GM18861 (cell line): ENCODE measurements around the gene CFAP119.
"Not testable (repeated sequence)": the region's sequence is repeated elsewhere in the genome, so short reads cannot be mapped to it uniquely, and the experiment has no call there.

Experiments used
- ATAC-seq: cut with Tn5 transposase; IDR thresholded peaks from one replicate; pipeline ENCODE4 v1.9.1; 2021; ENCODE audit not compliant: unreplicated experiment

CFAP119 gene

DNA sequence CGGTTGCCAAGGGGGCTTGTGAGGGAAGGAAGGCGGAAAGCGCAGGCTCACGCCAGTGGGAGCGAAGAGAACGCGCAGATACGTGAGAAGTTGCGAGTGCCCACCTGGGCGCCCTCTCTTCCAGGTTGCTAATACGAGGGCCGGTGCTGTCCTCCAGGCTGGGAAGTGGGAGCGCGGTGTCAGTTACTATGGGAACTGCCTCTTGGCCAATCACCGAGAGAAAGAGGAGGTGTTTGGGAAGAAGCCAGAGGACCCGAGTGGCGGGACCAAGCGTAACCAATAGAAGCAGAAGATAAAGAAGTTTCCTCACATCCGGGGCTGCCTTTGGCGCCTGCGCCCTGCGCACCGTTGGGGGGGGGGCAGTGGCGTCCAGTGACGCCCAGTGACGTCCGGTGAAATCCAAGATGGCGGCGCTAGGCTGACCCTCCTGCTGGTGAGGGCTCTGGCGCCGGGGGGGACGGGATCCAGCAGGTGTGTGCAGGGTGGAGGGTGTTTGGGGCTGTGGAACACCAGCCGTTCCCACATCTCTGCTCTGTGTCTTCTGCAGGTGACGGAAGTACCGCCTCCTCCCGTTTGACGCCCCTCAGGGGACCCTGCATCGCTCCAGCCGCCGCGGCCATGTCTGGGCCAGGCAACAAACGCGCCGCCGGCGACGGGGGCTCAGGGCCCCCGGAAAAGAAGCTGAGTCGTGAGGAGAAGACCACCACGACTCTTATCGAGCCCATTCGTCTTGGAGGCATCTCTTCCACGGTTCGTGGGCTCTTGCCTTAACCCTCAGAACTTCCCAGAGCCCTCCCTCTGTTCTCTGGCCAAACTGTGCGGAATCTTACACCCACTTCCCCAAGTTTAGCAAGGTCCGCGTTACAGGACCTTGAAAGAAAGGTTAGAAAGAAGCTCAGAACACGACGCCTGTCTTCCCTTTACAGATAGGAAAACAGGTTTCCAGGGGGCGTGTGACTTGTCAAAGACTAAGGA is at the start of gene CFAP119, which contains the start of gene RNF40:
Gene CFAP119, minus strand, starts transcription at position 135 of the 975 bp plus-strand sequence. CDS start 314 bp downstream, outside the sequence.
Gene RNF40, plus strand, starts transcription at position 395 of the 975 bp plus-strand sequence. Its CDS starts 224 bp downstream, at position 619.
- ATAC-seq: peak; percentile 87

DNA sequence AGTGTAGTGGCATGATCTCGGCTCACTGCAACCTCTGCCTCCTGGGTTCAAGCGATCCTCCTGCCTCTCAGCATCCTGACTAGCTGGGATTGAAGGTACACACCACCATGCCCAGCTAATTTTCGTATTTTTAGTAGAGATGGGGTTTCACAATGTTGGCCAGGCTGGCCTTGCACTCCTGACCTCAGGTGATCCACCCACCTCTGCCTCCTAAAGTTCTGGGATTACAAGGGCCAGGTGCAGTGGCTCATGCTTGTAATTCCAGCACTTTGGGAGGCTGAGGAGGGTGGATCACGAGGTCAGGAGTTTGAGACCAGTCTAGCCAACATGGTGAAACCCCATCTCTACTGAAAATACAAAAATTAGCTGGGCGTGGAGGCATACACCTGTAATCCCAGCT is 47.8 kb upstream of the CFAP119 start:
- not testable (repeated sequence) for ATAC-seq

- ATAC-seq: not testable (repeated sequence)
These were observed 47.1 kb upstream of the CFAP119 start for GRCh38 chr16:30808890-30809426.

- ATAC-seq: no peak
These were observed 46.3 kb upstream of the CFAP119 start for GRCh38 chr16:30808146-30808545.

GRCh38 chr16:30805370-30806169 is 43.7 kb upstream of the CFAP119 start:
- ATAC-seq: no peak

DNA sequence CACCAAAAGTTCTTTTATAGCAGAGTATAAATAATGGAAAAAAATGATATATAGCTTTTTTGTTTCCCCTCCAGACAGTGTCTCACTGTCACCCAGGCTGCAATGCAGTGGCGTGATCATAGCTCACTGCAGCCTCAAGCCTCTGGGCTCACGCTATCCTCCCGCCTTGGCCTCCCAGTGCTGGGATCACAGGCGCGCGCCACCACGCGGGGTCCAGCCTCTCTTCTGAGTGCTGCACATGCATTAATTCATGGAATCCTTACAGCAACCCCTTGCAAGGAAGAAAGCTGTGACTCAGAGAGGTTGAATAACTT is 43.2 kb upstream of the CFAP119 start:
- ATAC-seq: no peak

DNA sequence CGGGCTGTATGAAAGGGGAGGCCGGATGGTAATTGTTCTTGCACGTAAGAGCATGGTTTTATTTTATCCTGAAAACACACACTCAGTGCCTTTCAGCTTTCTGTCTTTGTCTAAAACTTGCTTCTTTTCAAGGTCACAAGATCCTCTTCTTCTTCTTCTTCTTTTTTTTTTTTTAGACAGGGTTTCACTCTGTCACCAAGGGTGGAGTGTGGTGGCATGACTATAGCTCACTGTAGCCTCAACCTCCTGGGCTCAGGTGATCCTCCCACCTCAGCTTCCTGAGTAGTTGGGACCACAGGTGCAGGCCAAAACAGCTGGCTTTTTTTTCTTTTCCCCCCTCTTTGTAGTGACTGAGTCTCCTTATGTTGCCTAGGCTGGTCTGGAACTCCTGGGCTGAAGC is 41.1 kb upstream of the CFAP119 start:
- no peak for ATAC-seq

DNA sequence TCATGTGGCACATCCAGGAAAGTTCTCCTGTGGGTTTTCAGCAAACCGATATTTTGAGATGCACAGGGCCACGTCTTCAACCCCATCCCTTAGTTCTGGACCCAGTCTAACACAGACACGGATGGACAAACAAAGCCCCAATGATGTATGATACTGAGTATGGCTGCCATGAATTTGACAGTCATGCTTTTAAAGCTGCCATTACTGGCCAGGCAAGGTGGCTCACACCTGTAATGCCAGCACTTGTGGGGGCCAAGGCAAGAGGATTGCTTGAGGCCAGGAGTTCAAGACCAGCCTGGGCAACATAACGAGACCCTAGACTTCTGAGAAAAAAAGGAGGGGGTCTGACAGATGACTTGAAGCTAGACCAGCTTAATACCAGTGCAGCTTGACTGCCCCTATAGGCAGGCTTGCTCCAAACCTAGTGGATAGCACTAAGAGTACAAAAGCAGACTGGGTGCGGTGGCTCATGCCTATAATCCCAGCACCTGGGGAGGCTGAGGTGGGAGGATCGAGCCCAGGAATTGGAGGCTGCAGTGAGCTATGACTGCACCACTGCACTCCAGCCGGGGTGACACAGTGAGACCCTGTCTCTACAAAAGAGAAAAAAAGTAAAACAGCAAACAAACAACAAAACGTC is 35.9 kb upstream of the CFAP119 start:
- no peak for ATAC-seq

DNA sequence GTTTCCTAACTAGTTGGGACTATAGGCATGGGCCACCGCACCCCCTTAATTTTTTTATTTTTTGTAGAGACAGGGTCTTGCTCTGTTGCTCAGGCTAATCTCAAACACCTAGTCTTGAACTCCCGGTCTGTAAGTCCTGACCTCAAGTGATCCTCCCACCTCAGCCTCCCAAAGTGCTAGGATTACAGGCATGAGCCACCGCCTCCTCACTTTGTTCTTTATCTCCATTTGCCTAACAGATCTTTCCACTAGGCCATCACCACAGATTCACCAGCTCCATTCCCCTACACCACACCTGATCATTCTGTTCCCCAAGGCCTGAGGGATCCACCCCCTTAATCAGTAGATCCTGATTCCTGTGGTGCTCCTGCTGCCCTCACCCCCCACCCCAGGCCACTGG is 32.8 kb upstream of the CFAP119 start:
- no peak for ATAC-seq

DNA sequence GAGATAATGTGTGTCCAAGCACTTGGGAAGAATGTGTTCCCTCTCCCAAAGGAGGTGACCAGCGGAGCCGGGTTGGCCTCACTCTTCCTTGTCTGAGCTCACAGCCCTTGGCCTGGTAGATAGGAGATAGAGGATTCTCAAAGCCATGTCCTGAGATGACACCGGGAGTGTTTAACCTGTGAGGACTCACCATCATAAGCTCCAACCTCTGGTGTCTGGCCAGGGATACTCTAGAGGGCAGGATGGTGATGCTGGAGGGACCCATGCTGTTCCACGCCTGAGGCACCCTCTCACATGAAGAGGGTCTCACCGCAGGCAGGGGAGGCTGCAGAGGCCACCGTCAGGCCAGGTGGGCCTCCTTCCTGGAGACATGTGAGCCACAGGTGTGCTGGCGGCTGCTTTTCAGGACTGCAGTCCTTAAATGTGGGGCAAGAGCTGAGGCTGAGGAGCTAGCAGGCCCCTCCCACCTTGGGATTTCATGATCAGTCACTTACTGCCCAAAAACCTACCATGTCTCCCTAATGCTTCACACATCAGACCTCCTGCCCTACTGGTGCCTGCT is 31.7 kb upstream of the CFAP119 start:
- ATAC-seq: no peak

- ATAC-seq: no peak
These were observed 25.9 kb upstream of the CFAP119 start for GRCh38 chr16:30787613-30788378.

DNA sequence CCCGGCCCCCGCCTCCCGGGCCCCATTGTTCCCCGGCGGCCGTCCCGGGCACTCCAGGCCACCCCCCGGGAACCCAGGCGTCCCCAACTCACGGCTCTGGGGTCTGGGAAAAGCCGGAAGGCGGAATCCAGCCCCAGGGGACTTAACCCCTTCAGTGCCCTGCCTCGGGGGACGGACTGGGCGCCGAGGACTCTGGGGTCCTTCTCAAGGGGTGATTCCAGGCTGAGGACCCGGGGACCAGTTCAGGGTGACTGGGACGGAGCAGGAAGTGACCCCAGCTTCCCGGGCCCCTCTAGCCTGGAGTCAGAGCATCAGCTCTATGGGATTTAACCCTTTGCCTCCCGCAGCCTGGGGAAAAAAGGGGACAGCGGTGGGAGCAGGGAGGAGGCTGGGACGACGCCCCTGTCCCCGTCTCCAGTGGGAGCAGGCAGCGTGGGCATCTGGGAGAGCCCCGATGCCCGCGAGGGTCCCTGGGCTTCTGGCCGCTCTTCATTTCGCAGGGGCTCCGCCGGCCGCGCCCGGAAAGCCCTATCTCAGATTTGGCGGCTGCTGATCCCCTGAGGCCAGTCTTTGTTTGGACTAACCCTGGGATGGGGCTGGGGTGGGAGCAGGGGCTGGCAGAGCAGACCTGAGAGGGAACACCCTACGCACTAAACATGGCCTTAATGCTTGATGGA is 25.2 kb upstream of the CFAP119 start, which contains the start of gene ZNF629:
Gene ZNF629, minus strand, starts transcription at position 270 of the 677 bp plus-strand sequence. CDS start 2,723 bp downstream, outside the sequence.
- ATAC-seq: no peak

DNA sequence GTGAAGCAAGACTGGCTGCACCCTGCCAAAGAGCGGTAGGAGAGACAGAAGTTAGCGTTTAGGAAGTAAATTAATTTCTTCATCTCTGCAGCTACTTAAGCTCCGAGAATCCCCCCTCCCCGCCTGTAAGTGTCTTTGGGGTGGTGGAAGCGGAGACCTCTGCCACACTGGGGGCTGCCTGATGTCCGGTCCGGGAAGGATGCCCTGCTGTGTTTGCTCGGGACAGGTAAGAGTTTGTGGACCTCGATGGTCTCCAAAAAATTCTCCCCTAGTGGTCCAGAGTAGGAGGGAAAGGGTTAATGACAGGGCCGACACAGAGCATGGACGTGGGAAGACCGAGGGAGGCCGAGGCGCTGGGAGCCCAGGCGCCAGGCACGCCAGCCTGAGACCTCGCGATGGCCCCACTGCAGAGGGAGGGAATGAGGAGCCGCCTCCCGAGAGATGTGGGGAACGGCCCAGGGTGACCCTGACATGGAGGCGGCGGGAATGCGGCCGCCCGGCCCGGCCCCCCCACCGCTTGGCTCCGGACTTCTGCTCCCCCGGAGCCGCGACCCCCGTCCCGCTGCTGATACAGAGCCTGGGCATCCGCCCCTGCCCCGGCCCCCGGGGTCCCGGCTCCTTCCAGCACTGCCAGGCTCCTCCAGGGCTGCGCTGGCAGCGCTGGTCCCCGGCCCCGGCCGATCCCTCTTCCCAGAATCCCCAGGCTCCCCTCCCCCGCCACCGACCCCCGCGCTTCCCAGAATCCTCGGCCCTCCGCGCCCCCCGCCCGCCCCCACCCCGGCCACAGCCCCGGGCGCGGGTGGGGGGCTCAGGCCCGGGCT is 24.5 kb upstream of the CFAP119 start:
- ATAC-seq: no peak

DNA sequence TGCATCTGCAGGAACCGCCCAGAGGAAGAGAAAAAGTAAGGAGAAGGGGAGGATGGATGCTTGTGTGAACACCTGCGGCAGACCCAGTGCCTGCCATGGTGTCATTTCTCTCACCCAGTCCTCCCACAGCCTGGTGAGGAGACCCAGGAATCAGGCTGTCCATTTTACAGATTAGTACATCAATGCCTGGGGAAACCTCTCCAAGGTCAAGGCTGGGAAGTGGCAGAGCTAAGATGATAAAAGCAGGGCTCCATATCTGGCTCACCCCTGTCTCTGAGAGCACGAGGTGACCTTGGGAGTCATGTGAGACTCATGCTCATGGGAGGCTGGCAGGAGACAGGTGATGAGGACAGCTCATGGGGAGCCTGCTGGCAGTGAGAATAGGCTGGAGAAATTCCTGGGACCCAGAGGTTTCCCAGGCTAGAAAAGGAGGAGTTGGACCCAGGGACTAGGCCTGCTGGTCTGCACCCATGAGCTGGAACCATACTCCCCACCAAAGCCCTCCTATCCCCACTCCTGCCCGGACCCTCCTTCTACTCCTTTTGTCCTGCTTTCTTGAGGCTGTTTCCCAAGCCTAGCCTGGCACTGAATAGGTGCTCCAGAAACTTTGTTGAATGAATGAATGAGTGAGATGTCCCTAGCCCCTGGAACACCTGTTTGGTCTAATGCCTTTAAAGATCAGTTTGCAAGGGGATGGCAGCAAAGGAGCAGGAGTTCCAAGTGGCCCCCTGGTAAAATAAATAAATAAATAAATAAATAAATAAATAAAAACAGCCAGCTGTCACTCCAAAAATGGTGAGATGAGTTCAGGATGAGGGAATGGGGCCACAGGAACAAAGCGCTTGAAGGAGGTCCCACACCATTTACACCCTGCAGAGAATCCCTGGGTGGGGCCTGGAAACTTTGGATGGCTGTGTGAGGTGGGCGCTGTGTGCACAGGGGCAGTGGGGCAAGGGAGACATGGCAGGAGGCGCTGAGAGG is 23.6 kb upstream of the CFAP119 start:
- no peak for ATAC-seq

GRCh38 chr16:30784215-30784614 is 22.4 kb upstream of the CFAP119 start:
- no peak for ATAC-seq

GRCh38 chr16:30783280-30784109 is 21.6 kb upstream of the CFAP119 start:
- ATAC-seq: no peak
